Stimulated activated CD8-positive, alpha-beta memory T cell treated with anti-CD3 and anti-CD28 coated beads, Interleukin-4, amount 100 ng/mL, for 4 hours (primary cell): ENCODE measurements around the gene GZMM.

Experiments
- DNase-seq, 2 donors: peaks; one replicate each; pipeline ENCODE4 v3.0.0-alpha.2; 2020; ENCODE audit warnings: low read depth in 2 of 2, low spot score in 1 of 2

Gene GZMM

DNA sequence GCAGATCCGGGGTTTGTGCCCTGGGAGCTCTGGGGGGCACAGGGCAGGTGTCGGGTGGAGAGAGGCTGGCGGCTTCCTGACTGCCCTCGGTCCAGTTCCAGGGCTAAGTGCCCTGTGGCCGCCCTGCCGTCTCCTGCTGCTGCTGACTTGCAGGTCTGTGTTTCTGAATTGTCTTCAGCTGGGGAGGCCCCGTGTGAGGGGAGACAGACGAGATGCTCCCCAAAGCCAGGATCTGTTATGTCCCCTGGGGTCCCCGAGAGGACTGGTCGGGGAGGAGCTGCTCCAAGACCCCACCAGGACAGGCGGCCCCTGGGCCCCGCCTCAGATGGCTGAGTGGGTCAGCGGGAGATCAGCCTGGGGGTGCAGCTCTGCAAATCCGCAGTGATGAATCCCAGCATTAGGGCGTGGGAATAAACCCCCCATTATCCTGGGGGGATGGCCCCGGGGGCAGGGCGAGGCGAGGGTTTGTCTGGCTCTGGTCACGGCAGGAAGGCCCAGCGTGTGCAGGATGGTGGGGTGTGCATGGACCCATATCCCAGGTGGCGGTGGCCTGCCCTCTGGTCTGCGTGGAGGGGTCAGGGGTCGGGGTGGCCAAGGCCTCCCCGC is 50.5 kb downstream of the GZMM start:
- no peak for DNase-seq

DNA sequence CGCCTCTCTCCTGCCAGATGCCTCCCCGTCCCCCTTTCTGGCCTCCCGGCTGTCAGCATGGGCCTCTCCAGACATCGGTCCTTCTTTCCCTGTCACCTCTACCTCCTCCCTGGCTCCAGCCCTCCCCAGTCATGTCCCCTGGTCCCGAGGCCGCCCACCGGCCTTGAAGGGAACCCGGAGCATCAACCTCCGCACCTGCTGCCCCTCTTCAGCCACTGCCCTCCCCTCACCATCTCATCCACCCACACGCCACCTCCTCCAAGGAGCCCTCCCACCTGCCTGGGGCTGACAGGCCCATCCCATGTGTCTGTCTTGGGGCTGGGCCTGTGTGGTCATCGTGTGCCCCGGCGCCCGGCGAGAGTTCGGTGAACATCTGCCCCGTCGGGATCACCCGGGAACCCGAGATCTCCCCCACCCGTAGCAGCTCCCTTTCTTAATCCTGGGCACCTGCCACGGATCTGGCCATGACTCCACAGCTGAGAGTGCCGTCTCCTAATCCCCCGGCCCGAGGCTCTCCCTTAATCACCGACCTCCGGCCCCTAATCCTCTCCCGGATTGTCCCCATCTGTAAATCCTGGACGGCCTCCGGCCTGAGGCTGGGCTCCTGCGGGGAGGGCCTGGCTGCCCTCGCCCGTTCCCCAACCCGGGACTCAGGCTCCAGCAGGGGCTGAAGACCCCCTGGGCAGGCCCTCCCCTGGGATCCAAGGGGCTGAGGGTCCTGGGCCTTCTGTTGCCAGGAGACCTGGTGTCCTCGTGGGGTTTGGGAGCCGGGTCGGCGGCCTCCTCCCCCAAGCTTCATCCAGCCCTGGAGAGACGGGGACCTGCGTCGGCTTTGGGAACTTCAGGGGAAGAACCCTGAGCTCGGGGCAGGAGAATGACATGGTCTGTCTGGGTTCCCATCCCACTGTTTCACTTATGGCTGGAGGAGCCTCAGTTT is 51.7 kb downstream of the GZMM start:
- DNase-seq = no peak

DNA sequence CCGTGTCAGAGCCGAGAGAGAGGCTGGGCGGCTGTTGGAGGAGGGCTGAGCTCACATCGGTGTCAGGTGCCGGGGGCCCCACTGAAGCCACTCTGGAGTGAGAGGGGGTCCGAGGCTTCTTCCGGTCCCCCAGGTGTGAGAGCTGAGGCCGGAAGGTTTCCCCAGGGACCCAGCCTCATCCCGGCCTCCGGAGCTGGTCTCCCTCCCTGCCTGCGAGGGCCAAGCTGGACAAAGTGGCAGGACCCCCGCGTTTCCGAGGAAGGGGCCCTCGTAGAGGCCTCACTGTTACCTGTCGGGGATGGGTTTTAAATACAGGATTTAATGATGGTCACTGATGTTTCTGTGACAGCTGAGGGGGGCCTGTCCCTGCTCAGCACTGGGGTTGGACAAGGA is 52.4 kb downstream of the GZMM start:
- no peak for DNase-seq

DNA sequence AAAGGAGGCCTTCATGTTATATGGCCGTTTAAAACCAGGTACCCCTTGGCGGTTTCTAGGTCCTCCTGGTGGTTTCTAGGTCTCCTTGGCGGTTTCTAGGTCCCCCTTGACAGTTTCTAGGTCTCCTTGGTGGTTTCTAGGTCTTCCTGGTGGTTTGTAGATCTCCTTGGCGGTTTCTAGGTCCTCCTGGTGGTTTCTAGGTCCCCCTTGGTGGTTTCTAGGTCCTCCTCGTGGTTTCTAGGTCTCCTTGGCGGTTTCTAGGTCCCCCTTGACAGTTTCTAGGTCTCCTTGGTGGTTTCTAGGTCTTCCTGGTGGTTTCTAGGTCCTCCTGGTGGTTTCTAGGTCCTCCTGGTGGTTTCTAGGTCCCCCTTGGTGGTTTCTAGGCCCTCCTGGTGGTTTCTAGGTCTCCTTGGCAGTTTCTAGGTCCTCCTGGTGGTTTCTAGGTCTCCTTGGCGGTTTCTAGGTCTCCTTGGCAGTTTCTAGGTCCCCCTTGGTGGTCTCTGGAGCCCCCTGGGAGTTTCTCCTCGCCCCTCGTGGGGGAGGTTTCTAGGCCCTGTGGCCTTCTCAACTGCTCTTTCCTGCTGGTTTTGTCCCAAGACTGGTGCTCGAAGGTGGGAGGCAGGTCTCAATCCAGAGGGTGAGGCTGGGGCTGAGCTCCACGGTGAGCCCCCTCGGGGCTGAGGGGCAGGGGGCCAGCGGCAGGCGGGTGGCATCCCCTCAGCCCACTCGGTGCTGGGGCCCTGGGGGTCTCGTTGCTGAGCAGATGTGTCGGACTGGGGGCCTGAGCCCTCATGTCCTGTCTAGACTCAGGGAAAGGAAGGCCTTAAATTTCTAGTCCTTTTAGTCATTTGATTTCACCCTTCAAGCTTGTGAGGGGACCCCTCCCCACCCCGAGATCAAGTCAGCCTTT is 53.8 kb downstream of the GZMM start:
- no peak for DNase-seq
